Immature natural killer cell (primary cell): ENCODE results near the gene ZFPM1. TPM values are rescaled to one million over a fixed set of nuclear protein-coding genes. Genes with fewer than 3 reads are reported as not detected.

Experiments used
- DNase-seq, 3 donors: peaks; one replicate each; pipeline ENCODE4 v3.0.0; 2022; ENCODE audit warnings: mixed read lengths in 1 of 3
- H3K27ac Mint-ChIP-seq, 6 donors: one replicate each; pipeline ENCODE4 v1.8.0; 2020; ENCODE audit warnings: mixed read lengths in 6 of 6, mild to moderate bottlenecking in 5 of 6, inconsistent platforms in 4 of 6, moderate library complexity in 3 of 6
- H3K27me3 Mint-ChIP-seq, 3 donors: one replicate each; pipeline ENCODE4 v1.8.0; 2020 to 2021; ENCODE audit warnings: low read depth in 3 of 3, mild to moderate bottlenecking in 3 of 3, mixed read lengths in 3 of 3, moderate library complexity in 3 of 3, inconsistent platforms in 1 of 3
- H3K36me3 Mint-ChIP-seq, 3 donors: one replicate each; pipeline ENCODE4 v1.8.0; 2020; ENCODE audit warnings: mixed read lengths in 3 of 3, inconsistent platforms in 2 of 3, mild to moderate bottlenecking in 2 of 3
- H3K4me1 Mint-ChIP-seq, 2 donors: one replicate each; pipeline ENCODE4 v1.8.0; 2020; ENCODE audit warnings: inconsistent platforms in 2 of 2, mild to moderate bottlenecking in 2 of 2, mixed read lengths in 2 of 2, moderate library complexity in 1 of 2
- H3K4me3 Mint-ChIP-seq, 5 donors: one replicate each; pipeline ENCODE4 v1.8.0; 2020; ENCODE audit warnings: mild to moderate bottlenecking in 5 of 5, mixed read lengths in 5 of 5, inconsistent platforms in 3 of 5, moderate library complexity in 3 of 5
- H3K9me3 Mint-ChIP-seq, 6 donors: one replicate each; pipeline ENCODE4 v1.8.0; 2020; ENCODE audit warnings: mild to moderate bottlenecking in 6 of 6, mixed read lengths in 6 of 6, inconsistent platforms in 4 of 6, moderate library complexity in 3 of 6
- polyA plus RNA-seq, 3 donors: library from polyadenylated mRNA; unstranded; fragments of 300-500 nt; fragmentation: Illumina TruSeq; gene quantifications; one replicate each; pipeline ENCODE4 v1.2.3, GENCODE V29; 2021

Gene ZFPM1
- polyA plus RNA-seq, 3 donors from 2014 or later: 0.14 to 0.75 TPM; not detected in 1

- peaks cover 18 to 32% of the 10 kb centered on the region in 2 donors for H3K4me1 Mint-ChIP-seq
- no peaks in the 10 kb centered on the region for H3K9me3 Mint-ChIP-seq
- DNase-seq: no peak
- H3K4me3 Mint-ChIP-seq: no peak overlapping the region
- H3K27ac Mint-ChIP-seq: no peak overlapping the region
- H3K36me3 Mint-ChIP-seq: peaks cover 0 to 3% (median 0%) of the 10 kb centered on the region in 3 donors
- H3K27me3 Mint-ChIP-seq: peaks cover 5 to 9% (median 7%) of the 10 kb centered on the region in 3 donors
Measured at GRCh38 chr16:88523309-88524161, 70.5 kb downstream of the ZFPM1 start.

- peak overlapping the region in 2 of 6 donors; percentile 30 to 68 for H3K27ac Mint-ChIP-seq
- H3K9me3 Mint-ChIP-seq: no peaks in the 10 kb centered on the region
- DNase-seq: no peak
- H3K36me3 Mint-ChIP-seq: peaks cover 0 to 7% (median 3%) of the 10 kb centered on the region in 3 donors
- peaks cover 6 to 13% (median 7%) of the 10 kb centered on the region in 3 donors for H3K27me3 Mint-ChIP-seq
- peaks cover 17 to 30% of the 10 kb centered on the region in 2 donors for H3K4me1 Mint-ChIP-seq
- H3K4me3 Mint-ChIP-seq: no peak overlapping the region
Measured at GRCh38 chr16:88524274-88524972, 71.3 kb downstream of the ZFPM1 start.

DNA sequence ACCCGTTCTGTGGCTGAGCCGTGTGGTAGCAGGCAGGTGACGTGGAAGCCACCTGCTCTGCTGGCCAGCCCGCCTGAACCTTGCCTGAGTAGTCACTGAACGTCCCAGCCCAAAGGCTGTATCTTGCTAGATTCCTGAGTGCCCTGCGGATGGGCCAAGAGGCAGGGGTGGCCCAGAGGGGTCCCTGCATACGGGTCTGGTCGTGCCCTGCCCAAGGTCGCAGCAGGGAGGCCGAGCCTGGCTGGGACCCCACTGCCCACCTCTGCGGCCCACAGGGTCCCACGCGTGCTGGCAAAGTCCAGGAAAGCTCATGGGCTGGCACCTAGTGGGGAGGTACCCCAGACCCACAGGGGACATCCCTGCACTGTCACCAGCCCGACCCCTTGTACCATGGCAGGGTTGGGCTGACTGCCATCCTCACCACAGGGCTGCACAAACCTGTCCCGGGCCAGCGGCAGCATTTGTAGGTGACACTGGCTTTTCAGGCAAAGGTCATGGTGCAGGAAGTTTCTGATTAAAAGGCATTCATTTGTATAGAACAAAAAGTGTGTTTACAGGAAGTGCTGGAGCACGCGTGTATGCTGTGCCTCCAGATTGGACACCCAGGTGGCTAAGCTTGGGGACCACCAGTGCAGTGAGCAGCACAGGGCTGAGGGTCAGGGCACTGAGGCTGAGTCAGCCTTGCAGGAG is 72.0 kb downstream of the ZFPM1 start:
- peaks cover 0 to 8% (median 2%) of the 10 kb centered on the region in 3 donors for H3K36me3 Mint-ChIP-seq
- no peak for DNase-seq
- H3K27ac Mint-ChIP-seq: peak overlapping the region; percentile 37 to 87 (median 72)
- H3K4me1 Mint-ChIP-seq: peaks cover 17 to 28% of the 10 kb centered on the region in 2 donors
- H3K27me3 Mint-ChIP-seq: peaks cover 4 to 17% (median 7%) of the 10 kb centered on the region in 3 donors
- H3K4me3 Mint-ChIP-seq: peak overlapping the region in 4 of 5 donors; percentile 33 to 63 (median 48)
- H3K9me3 Mint-ChIP-seq: no peaks in the 10 kb centered on the region

GRCh38 chr16:88525663-88525990 is 72.5 kb downstream of the ZFPM1 start:
- peak overlapping the region; percentile 37 to 87 (median 71) for H3K27ac Mint-ChIP-seq
- H3K4me1 Mint-ChIP-seq: peaks cover 17 to 32% of the 10 kb centered on the region in 2 donors
- H3K27me3 Mint-ChIP-seq: peaks cover 7 to 17% (median 7%) of the 10 kb centered on the region in 3 donors
- no peaks in the 10 kb centered on the region for H3K9me3 Mint-ChIP-seq
- H3K4me3 Mint-ChIP-seq: peak overlapping the region in 4 of 5 donors; percentile 33 to 63 (median 48)
- H3K36me3 Mint-ChIP-seq: peaks cover 0 to 8% (median 0%) of the 10 kb centered on the region in 3 donors
- DNase-seq: no peak

DNA sequence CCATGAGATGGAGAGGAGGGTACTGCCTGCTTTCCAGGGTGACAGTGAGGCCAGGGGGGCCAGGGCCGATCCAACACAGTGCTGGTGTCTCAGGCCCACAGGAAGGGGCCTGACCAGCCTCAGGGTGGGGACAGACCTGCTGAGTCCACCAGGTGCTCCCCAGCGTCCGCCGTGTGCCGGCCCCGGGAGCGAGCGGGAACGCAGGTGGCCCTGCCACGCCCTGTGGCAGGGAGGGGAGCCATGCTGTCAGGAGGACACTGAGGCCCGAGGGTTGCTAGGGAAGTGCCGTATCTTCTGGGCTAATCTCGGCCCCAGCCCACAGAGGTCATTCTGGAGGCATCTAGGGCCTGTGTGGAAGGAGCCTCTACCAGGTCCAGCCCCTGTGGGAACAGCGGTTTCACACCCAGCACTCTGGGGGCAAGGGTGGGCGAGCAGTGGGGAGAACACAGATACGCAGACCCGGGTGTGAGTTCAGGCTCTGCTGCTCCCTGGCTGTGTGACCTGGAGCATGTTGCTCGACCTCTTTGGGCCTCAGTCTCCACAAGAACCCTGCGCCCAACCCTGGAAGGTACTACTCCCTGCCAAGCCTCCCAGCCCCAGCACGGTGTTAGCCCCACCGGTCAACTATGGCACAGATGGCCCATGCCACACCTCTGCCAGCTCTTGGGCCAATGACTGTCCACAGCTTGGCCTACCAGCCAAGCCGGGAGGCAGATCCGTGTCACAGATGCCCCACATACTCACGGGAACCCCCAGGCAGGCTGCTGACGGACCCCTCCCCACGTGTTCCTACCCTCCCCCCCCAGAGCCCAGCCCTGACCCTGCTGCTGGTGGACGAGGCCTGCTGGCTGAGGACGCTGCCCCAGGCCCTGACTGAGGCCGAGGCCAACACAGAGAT is 73.2 kb downstream of the ZFPM1 start:
- peak in 1 of 3 donors; percentile 51 for DNase-seq
- Mint-ChIP-seq H3K36me3 (peaks cover 0 to 8% (median 0%) of the 10 kb centered on the region in 3 donors), H3K27me3 (peaks cover 7 to 17% (median 8%) of the 10 kb centered on the region in 3 donors), H3K4me3 (peak overlapping the region in 4 of 5 donors; percentile 16 to 62 (median 42)), H3K9me3 (no peaks in the 10 kb centered on the region), H3K4me1 (peaks cover 17 to 33% of the 10 kb centered on the region in 2 donors), H3K27ac (peak overlapping the region in 5 of 6 donors; percentile 51 to 87 (median 70))

DNA sequence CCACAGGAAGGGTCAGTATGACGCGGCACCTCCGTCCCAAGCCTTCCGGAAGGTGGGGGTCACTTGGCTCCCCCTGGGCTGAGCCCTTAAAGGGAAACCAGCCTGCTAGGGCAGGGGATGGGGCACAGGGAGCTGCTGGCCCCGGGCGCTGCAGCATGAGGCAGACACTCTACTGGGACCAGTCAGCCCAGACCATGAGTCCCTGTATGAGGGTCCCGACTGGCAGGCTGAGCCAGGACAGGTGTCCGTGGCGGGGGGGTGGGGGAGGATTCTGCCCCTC is 73.8 kb downstream of the ZFPM1 start:
- Mint-ChIP-seq H3K27me3 (peaks cover 9 to 20% (median 9%) of the 10 kb centered on the region in 3 donors), H3K9me3 (no peaks in the 10 kb centered on the region), H3K36me3 (peaks cover 0 to 8% (median 0%) of the 10 kb centered on the region in 3 donors), H3K4me3 (no peak overlapping the region), H3K27ac (peak overlapping the region in 1 of 6 donors; percentile 24), H3K4me1 (peaks cover 17 to 35% of the 10 kb centered on the region in 2 donors)
- DNase-seq: no peak

DNA sequence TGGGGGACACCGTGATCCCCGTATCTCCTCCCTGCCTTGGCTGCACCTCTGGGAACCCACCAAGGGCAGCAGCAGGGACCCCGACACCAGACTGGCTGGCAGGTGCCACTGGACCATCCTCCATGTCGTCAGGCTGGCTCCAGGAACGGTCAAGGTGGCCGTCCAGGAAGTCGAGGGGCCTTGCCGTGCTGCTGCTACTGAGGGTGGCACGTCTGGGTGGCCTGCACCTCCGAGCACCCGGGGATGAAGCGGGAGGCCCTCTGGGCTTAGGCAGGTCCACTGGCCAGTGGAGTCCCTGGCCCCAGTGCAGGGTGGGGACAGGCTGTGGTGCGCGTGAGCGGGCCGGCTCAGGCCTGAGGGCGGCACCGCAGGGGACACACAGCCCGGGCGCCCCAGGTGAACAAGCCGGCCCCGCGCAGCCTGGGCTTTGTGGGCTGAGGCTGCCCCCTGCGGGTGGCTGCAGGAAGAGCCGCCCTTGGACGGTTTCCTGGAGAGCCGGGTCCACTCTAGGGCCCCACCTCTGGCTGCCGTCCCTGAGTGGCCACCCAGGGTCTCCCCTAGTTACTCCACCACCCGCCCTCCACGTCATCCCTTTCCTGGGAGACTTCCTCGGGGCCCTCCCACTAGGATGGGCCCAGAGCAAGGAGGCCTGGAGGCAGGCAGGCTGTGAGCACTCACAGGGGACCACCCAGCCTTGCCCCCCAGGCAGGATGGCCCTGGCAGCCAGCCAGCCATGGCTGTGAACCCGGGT is 74.3 kb downstream of the ZFPM1 start:
- no peak overlapping the region for H3K27ac Mint-ChIP-seq
- H3K4me1 Mint-ChIP-seq: peaks cover 17 to 37% of the 10 kb centered on the region in 2 donors
- H3K27me3 Mint-ChIP-seq: peaks cover 10 to 21% (median 11%) of the 10 kb centered on the region in 3 donors
- no peak overlapping the region for H3K4me3 Mint-ChIP-seq
- peak; percentile 62 to 70 (median 67) for DNase-seq
- H3K36me3 Mint-ChIP-seq: peaks cover 0 to 8% (median 0%) of the 10 kb centered on the region in 3 donors
- H3K9me3 Mint-ChIP-seq: no peaks in the 10 kb centered on the region

GRCh38 chr16:88527937-88528743 is 75.1 kb downstream of the ZFPM1 start:
- Mint-ChIP-seq H3K27ac (peak overlapping the region in 2 of 6 donors; percentile 34 to 42), H3K36me3 (peaks cover 0 to 8% (median 0%) of the 10 kb centered on the region in 3 donors), H3K4me3 (no peak overlapping the region), H3K4me1 (peaks cover 17 to 31% of the 10 kb centered on the region in 2 donors), H3K27me3 (peaks cover 10 to 16% (median 12%) of the 10 kb centered on the region in 3 donors), H3K9me3 (no peaks in the 10 kb centered on the region)
- no peak for DNase-seq

- peaks cover 17 to 31% of the 10 kb centered on the region in 2 donors for H3K4me1 Mint-ChIP-seq
- DNase-seq: no peak
Measured at GRCh38 chr16:88528902-88529318, 75.8 kb downstream of the ZFPM1 start.

GRCh38 chr16:88529596-88529995 is 76.5 kb downstream of the ZFPM1 start:
- Mint-ChIP-seq H3K9me3 (no peaks in the 10 kb centered on the region), H3K4me1 (peaks cover 17 to 30% of the 10 kb centered on the region in 2 donors), H3K4me3 (no peak overlapping the region), H3K27ac (peak overlapping the region in 1 of 6 donors; percentile 24), H3K27me3 (peaks cover 10 to 16% (median 12%) of the 10 kb centered on the region in 3 donors), H3K36me3 (peaks cover 0 to 8% (median 0%) of the 10 kb centered on the region in 3 donors)
- no peak for DNase-seq

More at GRCh38 chr16:88528902-88529318, 75.8 kb downstream of the ZFPM1 start:
- Mint-ChIP-seq H3K9me3 (no peaks in the 10 kb centered on the region), H3K27me3 (peaks cover 10 to 16% (median 12%) of the 10 kb centered on the region in 3 donors), H3K4me3 (no peak overlapping the region), H3K27ac (peak overlapping the region in 2 of 6 donors; percentile 24 to 61), H3K36me3 (peaks cover 0 to 8% (median 0%) of the 10 kb centered on the region in 3 donors)

- Mint-ChIP-seq H3K27ac (peak overlapping the region in 2 of 6 donors; percentile 58 to 64), H3K4me1 (peaks cover 14 to 30% of the 10 kb centered on the region in 2 donors), H3K9me3 (no peaks in the 10 kb centered on the region), H3K4me3 (no peak overlapping the region), H3K36me3 (peaks cover 0 to 8% (median 0%) of the 10 kb centered on the region in 3 donors), H3K27me3 (peaks cover 9 to 18% (median 10%) of the 10 kb centered on the region in 3 donors)
- DNase-seq: no peak
Measured at GRCh38 chr16:88530051-88530857, 77.2 kb downstream of the ZFPM1 start.
